ENCODE measurements around the gene COMMD3. TPM values are rescaled to one million over a fixed set of nuclear protein-coding genes. Genes with fewer than 3 reads are reported as not detected.

Gene COMMD3
- total and polyA plus RNA-seq, 9 of the 15 experiments (the other 6 are each of a cell fraction or from before 2014, with no cell fraction given) = 50.7 to 217 (median 80.1) TPM

DNA sequence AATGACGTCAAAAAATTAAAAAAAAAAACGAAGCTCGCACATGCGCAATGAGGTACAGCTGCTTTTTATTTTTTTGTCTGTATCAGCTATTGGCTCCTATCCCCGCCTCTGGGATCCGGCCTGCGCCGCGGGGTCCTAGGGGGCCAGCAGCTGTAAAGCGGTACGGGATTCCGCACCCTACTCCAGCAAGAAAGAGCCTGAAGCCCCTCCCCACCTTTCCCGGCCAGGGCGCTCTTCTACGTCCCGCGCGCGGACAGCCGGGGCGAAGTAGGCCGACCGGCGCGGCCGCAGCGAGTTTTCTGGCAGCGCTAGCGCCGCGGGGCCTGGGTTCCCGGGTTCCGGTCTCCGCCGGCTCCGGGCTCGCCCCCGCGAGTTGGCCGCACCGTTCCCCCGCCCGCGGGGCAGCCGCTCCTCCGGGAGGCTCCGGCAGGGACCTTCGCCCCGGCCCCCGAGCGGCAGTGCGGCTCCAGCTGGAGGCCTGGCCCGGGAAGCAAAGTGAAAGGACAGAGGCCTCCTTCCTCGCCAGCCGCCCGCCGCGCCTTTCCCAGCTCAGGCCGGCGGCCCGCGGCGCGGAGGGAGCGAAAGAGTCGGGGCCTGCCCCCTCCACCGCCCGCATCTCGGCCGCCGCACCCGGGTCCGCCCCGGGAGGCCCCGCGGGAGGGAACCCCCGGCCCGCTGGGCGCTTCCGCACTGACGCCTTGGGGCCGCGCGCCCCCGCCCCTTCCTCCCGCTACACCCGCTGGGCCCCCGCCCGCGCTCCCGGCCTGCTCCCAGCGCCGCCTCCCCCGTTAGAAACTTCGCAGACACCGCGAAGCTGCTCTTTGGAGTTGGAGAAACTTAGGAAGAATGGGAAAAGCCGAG lies 24.4 kb downstream of the COMMD3 start (continued):
- TF ChIP-seq, protein P1, sequence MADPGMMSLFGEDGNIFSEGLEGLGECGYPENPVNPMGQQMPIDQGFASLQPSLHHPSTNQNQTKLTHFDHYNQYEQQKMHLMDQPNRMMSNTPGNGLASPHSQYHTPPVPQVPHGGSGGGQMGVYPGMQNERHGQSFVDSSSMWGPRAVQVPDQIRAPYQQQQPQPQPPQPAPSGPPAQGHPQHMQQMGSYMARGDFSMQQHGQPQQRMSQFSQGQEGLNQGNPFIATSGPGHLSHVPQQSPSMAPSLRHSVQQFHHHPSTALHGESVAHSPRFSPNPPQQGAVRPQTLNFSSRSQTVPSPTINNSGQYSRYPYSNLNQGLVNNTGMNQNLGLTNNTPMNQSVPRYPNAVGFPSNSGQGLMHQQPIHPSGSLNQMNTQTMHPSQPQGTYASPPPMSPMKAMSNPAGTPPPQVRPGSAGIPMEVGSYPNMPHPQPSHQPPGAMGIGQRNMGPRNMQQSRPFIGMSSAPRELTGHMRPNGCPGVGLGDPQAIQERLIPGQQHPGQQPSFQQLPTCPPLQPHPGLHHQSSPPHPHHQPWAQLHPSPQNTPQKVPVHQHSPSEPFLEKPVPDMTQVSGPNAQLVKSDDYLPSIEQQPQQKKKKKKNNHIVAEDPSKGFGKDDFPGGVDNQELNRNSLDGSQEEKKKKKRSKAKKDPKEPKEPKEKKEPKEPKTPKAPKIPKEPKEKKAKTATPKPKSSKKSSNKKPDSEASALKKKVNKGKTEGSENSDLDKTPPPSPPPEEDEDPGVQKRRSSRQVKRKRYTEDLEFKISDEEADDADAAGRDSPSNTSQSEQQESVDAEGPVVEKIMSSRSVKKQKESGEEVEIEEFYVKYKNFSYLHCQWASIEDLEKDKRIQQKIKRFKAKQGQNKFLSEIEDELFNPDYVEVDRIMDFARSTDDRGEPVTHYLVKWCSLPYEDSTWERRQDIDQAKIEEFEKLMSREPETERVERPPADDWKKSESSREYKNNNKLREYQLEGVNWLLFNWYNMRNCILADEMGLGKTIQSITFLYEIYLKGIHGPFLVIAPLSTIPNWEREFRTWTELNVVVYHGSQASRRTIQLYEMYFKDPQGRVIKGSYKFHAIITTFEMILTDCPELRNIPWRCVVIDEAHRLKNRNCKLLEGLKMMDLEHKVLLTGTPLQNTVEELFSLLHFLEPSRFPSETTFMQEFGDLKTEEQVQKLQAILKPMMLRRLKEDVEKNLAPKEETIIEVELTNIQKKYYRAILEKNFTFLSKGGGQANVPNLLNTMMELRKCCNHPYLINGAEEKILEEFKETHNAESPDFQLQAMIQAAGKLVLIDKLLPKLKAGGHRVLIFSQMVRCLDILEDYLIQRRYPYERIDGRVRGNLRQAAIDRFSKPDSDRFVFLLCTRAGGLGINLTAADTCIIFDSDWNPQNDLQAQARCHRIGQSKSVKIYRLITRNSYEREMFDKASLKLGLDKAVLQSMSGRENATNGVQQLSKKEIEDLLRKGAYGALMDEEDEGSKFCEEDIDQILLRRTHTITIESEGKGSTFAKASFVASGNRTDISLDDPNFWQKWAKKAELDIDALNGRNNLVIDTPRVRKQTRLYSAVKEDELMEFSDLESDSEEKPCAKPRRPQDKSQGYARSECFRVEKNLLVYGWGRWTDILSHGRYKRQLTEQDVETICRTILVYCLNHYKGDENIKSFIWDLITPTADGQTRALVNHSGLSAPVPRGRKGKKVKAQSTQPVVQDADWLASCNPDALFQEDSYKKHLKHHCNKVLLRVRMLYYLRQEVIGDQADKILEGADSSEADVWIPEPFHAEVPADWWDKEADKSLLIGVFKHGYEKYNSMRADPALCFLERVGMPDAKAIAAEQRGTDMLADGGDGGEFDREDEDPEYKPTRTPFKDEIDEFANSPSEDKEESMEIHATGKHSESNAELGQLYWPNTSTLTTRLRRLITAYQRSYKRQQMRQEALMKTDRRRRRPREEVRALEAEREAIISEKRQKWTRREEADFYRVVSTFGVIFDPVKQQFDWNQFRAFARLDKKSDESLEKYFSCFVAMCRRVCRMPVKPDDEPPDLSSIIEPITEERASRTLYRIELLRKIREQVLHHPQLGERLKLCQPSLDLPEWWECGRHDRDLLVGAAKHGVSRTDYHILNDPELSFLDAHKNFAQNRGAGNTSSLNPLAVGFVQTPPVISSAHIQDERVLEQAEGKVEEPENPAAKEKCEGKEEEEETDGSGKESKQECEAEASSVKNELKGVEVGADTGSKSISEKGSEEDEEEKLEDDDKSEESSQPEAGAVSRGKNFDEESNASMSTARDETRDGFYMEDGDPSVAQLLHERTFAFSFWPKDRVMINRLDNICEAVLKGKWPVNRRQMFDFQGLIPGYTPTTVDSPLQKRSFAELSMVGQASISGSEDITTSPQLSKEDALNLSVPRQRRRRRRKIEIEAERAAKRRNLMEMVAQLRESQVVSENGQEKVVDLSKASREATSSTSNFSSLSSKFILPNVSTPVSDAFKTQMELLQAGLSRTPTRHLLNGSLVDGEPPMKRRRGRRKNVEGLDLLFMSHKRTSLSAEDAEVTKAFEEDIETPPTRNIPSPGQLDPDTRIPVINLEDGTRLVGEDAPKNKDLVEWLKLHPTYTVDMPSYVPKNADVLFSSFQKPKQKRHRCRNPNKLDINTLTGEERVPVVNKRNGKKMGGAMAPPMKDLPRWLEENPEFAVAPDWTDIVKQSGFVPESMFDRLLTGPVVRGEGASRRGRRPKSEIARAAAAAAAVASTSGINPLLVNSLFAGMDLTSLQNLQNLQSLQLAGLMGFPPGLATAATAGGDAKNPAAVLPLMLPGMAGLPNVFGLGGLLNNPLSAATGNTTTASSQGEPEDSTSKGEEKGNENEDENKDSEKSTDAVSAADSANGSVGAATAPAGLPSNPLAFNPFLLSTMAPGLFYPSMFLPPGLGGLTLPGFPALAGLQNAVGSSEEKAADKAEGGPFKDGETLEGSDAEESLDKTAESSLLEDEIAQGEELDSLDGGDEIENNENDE (IDR thresholded peaks at IDR 0.05; ENCODE audit: low read depth, low read length) = no peak
- TF ChIP-seq FOXA3 (CRISPR knock-in tag; conservative IDR thresholded peaks at IDR 0.05 in 1 of 2, IDR thresholded peaks at IDR 0.05 in 1 of 2) (no peak), ZNF134 (CRISPR knock-in tag; conservative IDR thresholded peaks at IDR 0.05) (no peak), HDAC6 (IDR thresholded peaks at IDR 0.05; ENCODE audit: low read depth, low read length) (no peak), SRSF3 (IDR thresholded peaks at IDR 0.05; ENCODE audit: insufficient read depth, low read length) (no peak), POLR2AphosphoS5 (IDR thresholded peaks at IDR 0.05; ENCODE audit: control insufficient read depth, insufficient read depth, low read depth, low read length) (peak; percentile 71), NR4A1 (CRISPR knock-in tag; IDR thresholded peaks at IDR 0.05) (no peak), NR4A1 (tag; IDR thresholded peaks at IDR 0.05) (0 out of 2 replicates have a peak, but pooled peaks have one; percentile 37), PTTG1 (tag; IDR thresholded peaks at IDR 0.05; ENCODE audit: low read depth) (no peak)
- TF ChIP-seq, protein P2, sequence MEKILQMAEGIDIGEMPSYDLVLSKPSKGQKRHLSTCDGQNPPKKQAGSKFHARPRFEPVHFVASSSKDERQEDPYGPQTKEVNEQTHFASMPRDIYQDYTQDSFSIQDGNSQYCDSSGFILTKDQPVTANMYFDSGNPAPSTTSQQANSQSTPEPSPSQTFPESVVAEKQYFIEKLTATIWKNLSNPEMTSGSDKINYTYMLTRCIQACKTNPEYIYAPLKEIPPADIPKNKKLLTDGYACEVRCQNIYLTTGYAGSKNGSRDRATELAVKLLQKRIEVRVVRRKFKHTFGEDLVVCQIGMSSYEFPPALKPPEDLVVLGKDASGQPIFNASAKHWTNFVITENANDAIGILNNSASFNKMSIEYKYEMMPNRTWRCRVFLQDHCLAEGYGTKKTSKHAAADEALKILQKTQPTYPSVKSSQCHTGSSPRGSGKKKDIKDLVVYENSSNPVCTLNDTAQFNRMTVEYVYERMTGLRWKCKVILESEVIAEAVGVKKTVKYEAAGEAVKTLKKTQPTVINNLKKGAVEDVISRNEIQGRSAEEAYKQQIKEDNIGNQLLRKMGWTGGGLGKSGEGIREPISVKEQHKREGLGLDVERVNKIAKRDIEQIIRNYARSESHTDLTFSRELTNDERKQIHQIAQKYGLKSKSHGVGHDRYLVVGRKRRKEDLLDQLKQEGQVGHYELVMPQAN (IDR thresholded peaks at IDR 0.05; ENCODE audit: borderline replicate concordance) = no peak

Measured in K562 (cell line).